Hepatocyte (in vitro differentiated cells): Measurements from ENCODE around the gene CD34. TPM values are rescaled to one million over a fixed set of nuclear protein-coding genes. Genes with fewer than 3 reads are reported as not detected.
A peak's percentile ranks its signal among the peaks of the same experiment; 100 is the strongest.

Experiments used
- DNase-seq: peaks from one replicate; pipeline ENCODE4 v3.0.0-alpha.2; 2016; ENCODE audit warnings: low spot score
- H2AFZ ChIP-seq: fragments of 200-600 bp; sonication (generic); 2 replicates; pipeline ENCODE4 v1.6.0; 2016; ENCODE audit warnings: antibody characterized with exemption, mild to moderate bottlenecking
- H3K27ac ChIP-seq: fragments of 200-600 bp; sonication (generic); 2 replicates; pipeline ENCODE4 v1.5.1; 2016; ENCODE audit warnings: mild to moderate bottlenecking
- H3K27me3 ChIP-seq: fragments of 200-600 bp; sonication (generic); 2 replicates; pipeline ENCODE4 v1.6.1; 2016
- H3K36me3 ChIP-seq: fragments of 200-600 bp; sonication (generic); replicated peaks from 2 replicates; pipeline ENCODE4 v1.5.1; 2016; ENCODE audit warnings: low read depth; ENCODE audit not compliant: insufficient read depth
- H3K4me1 ChIP-seq: fragments of 200-600 bp; sonication (generic); 2 replicates; pipeline ENCODE4 v1.5.1; 2016; ENCODE audit warnings: mild to moderate bottlenecking, moderate library complexity; ENCODE audit not compliant: insufficient read depth
- H3K4me2 ChIP-seq: fragments of 200-600 bp; sonication (generic); 2 replicates; pipeline ENCODE4 v1.6.0; 2016
- H3K4me3 ChIP-seq: fragments of 200-600 bp; sonication (generic); 2 replicates; pipeline ENCODE4 v1.5.1; 2016; ENCODE audit warnings: mild to moderate bottlenecking
- H3K79me2 ChIP-seq: fragments of 200-600 bp; sonication (generic); 2 replicates; pipeline ENCODE4 v1.6.0; 2017; ENCODE audit warnings: mild to moderate bottlenecking
- H3K9me2 ChIP-seq: fragments of 200-600 bp; sonication (generic); replicated peaks from 2 replicates; pipeline ENCODE4 v1.6.0; 2017; ENCODE audit warnings: mild to moderate bottlenecking; ENCODE audit not compliant: insufficient read depth
- H3K9me3 ChIP-seq: fragments of 200-600 bp; sonication (generic); 2 replicates; pipeline ENCODE4 v1.5.1; 2016; ENCODE audit warnings: low read depth, mild to moderate bottlenecking
- H4K20me1 ChIP-seq: fragments of 200-600 bp; sonication (generic); 2 replicates; pipeline ENCODE4 v1.6.0; 2016; ENCODE audit warnings: mild to moderate bottlenecking; ENCODE audit not compliant: insufficient read depth, poor library complexity, severe bottlenecking
- CTCF ChIP-seq: fragments of 200-600 bp; sonication (generic); IDR thresholded peaks from 2 replicates; pipeline ENCODE4 v1.5.1; 2016; ENCODE audit warnings: antibody characterized with exemption, mild to moderate bottlenecking; ENCODE audit not compliant: poor library complexity
- EZH2 ChIP-seq: fragments of 200-600 bp; sonication (generic); IDR thresholded peaks from 2 replicates; pipeline ENCODE4 v1.6.1; 2016; ENCODE audit warnings: antibody characterized with exemption, mild to moderate bottlenecking, borderline replicate concordance
- EZH2phosphoT487 ChIP-seq: fragments of 200-600 bp; sonication (generic); IDR thresholded peaks from one replicate; pipeline ENCODE4 v1.6.1; 2018; ENCODE audit warnings: antibody characterized with exemption, mild to moderate bottlenecking, low read depth, moderate library complexity; ENCODE audit not compliant: unreplicated experiment, severe bottlenecking
- WGBS: methylation state at CpG from one replicate; pipeline ENCODE4 v1.1.6; 2016; ENCODE audit warnings: low lambda C conversion rate; ENCODE audit errors: missing lambda C conversion rate; 5-methylcytosine and 5-hydroxymethylcytosine counted together
- polyA plus RNA-seq: library from polyadenylated mRNA; unstranded; fragments of >200 nt; fragmentation: Nextera tagmentation; extraction: Ambion mirVana; gene quantifications from 2 replicates; pipeline ENCODE4 v1.2.1, GENCODE V29; 2016
- total RNA-seq: library from RNA; depleted of rRNA; stranded (reverse); fragments of >200 nt; gene quantifications from 2 replicates; pipeline ENCODE4 v1.2.3, GENCODE V29; 2014

The CD34 gene
- total and polyA plus RNA-seq, 2 experiments from 2014 or later = 0.90 to 2.4 TPM

GRCh38 chr1:207868774-207869721 is 41.9 kb downstream of the CD34 start:
- peak overlapping the region; percentile 67 for H3K4me3 ChIP-seq
- H3K4me1 ChIP-seq = peaks cover 17% of the 10 kb centered on the region
- H3K4me2 ChIP-seq = peak overlapping the region; percentile 91
- H2AFZ ChIP-seq = peak overlapping the region; percentile 45
- TF ChIP-seq EZH2 = no peak
- TF ChIP-seq EZH2phosphoT487 = no peak
- peak; percentile 71 for TF ChIP-seq CTCF
- H4K20me1 ChIP-seq = no peaks in the 10 kb centered on the region
- H3K79me2 ChIP-seq = no peaks in the 10 kb centered on the region
- H3K27me3 ChIP-seq = no peaks in the 10 kb centered on the region
- H3K36me3 ChIP-seq = no peaks in the 10 kb centered on the region
- peak; percentile 90 for DNase-seq
- 7% methylated on average over 74 of the region's 87 CpGs for WGBS
- H3K27ac ChIP-seq = peak overlapping the region; percentile 73
- H3K9me3 ChIP-seq = no peaks in the 10 kb centered on the region
- no peaks in the 10 kb centered on the region for H3K9me2 ChIP-seq

GRCh38 chr1:207868251-207868773 is 42.6 kb downstream of the CD34 start:
- peak overlapping the region; percentile 36 for H2AFZ ChIP-seq
- no peaks in the 10 kb centered on the region for H3K79me2 ChIP-seq
- no peaks in the 10 kb centered on the region for H3K9me2 ChIP-seq
- WGBS = 24% methylated on average over 24 of the region's 24 CpGs
- H3K27me3 ChIP-seq = no peaks in the 10 kb centered on the region
- H4K20me1 ChIP-seq = no peaks in the 10 kb centered on the region
- no peaks in the 10 kb centered on the region for H3K36me3 ChIP-seq
- peak overlapping the region; percentile 67 for H3K4me3 ChIP-seq
- H3K27ac ChIP-seq = no peak overlapping the region
- peaks cover 13% of the 10 kb centered on the region for H3K4me1 ChIP-seq
- H3K4me2 ChIP-seq = peak overlapping the region; percentile 91
- H3K9me3 ChIP-seq = no peaks in the 10 kb centered on the region
- TF ChIP-seq EZH2 (no peak), CTCF (no peak), EZH2phosphoT487 (no peak)
- peak; percentile 36 for DNase-seq

GRCh38 chr1:207867136-207868109 is 43.5 kb downstream of the CD34 start:
- H3K9me2 ChIP-seq = no peaks in the 10 kb centered on the region
- TF ChIP-seq CTCF (no peak), EZH2 (no peak), EZH2phosphoT487 (no peak)
- H4K20me1 ChIP-seq = no peaks in the 10 kb centered on the region
- H3K36me3 ChIP-seq = no peaks in the 10 kb centered on the region
- no peak for DNase-seq
- no peak overlapping the region for H3K4me3 ChIP-seq
- H2AFZ ChIP-seq = no peak overlapping the region
- H3K79me2 ChIP-seq = no peaks in the 10 kb centered on the region
- WGBS = 87% methylated on average over 19 of the region's 19 CpGs
- H3K9me3 ChIP-seq = no peaks in the 10 kb centered on the region
- H3K27ac ChIP-seq = no peak overlapping the region
- H3K4me1 ChIP-seq = peaks cover 6% of the 10 kb centered on the region
- no peaks in the 10 kb centered on the region for H3K27me3 ChIP-seq
- peak overlapping the region; percentile 91 for H3K4me2 ChIP-seq
